Left ventricle myocardium inferior (tissue), 1 donor: ENCODE data around the gene HIF1A. TPM values are rescaled to one million over a fixed set of nuclear protein-coding genes. Genes with fewer than 3 reads are reported as not detected.

Experiments
- DNase-seq: peaks from one replicate; pipeline ENCODE4 v3.0.0-alpha.2; 2020
- H3K27ac ChIP-seq: fragments of 200-600 bp; replicated peaks from 2 replicates; pipeline ENCODE4 v1.8.0; 2021
- H3K27me3 ChIP-seq: fragments of 200-600 bp; 2 replicates; pipeline ENCODE4 v1.8.0; 2021; ENCODE audit warnings: low read depth
- H3K36me3 ChIP-seq: fragments of 200-600 bp; 2 replicates; pipeline ENCODE4 v1.8.0; 2021
- H3K4me1 ChIP-seq: fragments of 200-600 bp; 2 replicates; pipeline ENCODE4 v1.8.0; 2021
- H3K4me3 ChIP-seq: fragments of 200-600 bp; 2 replicates; pipeline ENCODE4 v1.8.0; 2021; ENCODE audit warnings: mild to moderate bottlenecking, moderate library complexity
- H3K9me3 ChIP-seq: fragments of 200-600 bp; replicated peaks from 2 replicates; pipeline ENCODE4 v1.8.0; 2021
- intact Hi-C: fragments of 100-400 bp; cut with micrococcal nuclease; formaldehyde crosslinking; loops from one replicate; pipeline ENCODE4 v1.11.0; 2022
- total RNA-seq: library from RNA; stranded (reverse); fragmentation: NEBNext Ultra II Directional; extraction: Animal tissue kit (Norgen Biotek cat#: 25700); gene quantifications from one replicate; pipeline ENCODE4 v1.2.1, GENCODE V29; 2021
- TF ChIP-seq, protein P1 (sequence below): fragments of 200-600 bp; IDR thresholded peaks from 2 replicates; pipeline ENCODE4 v1.8.0; 2021; ENCODE audit warnings: antibody characterized with exemption, mild to moderate bottlenecking, borderline replicate concordance
- donor health status: DM: no; HTN: yes; CAD: no; lungs with severe emphysema.

The HIF1A gene
- total RNA-seq, 1 donor from 2014 or later, result 49.4 TPM

DNA sequence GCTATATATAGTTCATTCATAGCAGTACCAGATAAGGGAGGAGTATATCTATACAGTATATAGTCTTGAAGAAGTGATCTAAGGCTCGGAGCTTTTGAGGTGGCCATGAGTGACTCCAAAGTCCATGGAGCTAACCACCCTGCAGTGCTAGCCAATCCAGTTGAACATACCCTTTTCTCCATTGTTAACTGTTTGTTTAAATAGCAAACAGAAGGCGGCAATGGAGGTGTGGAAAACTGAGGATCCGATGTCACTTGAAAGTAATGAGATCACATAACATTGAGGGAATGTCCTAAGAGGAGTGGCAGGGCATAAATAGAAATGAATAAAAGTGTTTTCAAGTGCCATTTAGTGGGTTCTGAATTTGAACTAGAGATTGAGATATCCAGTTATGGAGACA, 54.6 kb downstream of the HIF1A start:
- no peaks in the 10 kb centered on the region for H3K27me3 ChIP-seq
- intact Hi-C loops, result no loop called here
- H3K36me3 ChIP-seq, result peaks cover 30% of the 10 kb centered on the region
- peak overlapping the region; percentile 70 for H3K4me3 ChIP-seq
- H3K27ac ChIP-seq, result peak overlapping the region; percentile 91
- no peaks in the 10 kb centered on the region for H3K9me3 ChIP-seq
- TF ChIP-seq, protein P1, sequence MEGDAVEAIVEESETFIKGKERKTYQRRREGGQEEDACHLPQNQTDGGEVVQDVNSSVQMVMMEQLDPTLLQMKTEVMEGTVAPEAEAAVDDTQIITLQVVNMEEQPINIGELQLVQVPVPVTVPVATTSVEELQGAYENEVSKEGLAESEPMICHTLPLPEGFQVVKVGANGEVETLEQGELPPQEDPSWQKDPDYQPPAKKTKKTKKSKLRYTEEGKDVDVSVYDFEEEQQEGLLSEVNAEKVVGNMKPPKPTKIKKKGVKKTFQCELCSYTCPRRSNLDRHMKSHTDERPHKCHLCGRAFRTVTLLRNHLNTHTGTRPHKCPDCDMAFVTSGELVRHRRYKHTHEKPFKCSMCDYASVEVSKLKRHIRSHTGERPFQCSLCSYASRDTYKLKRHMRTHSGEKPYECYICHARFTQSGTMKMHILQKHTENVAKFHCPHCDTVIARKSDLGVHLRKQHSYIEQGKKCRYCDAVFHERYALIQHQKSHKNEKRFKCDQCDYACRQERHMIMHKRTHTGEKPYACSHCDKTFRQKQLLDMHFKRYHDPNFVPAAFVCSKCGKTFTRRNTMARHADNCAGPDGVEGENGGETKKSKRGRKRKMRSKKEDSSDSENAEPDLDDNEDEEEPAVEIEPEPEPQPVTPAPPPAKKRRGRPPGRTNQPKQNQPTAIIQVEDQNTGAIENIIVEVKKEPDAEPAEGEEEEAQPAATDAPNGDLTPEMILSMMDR, result no peak
- DNase-seq, result no peak
- H3K4me1 ChIP-seq, result peaks cover 51% of the 10 kb centered on the region

DNA sequence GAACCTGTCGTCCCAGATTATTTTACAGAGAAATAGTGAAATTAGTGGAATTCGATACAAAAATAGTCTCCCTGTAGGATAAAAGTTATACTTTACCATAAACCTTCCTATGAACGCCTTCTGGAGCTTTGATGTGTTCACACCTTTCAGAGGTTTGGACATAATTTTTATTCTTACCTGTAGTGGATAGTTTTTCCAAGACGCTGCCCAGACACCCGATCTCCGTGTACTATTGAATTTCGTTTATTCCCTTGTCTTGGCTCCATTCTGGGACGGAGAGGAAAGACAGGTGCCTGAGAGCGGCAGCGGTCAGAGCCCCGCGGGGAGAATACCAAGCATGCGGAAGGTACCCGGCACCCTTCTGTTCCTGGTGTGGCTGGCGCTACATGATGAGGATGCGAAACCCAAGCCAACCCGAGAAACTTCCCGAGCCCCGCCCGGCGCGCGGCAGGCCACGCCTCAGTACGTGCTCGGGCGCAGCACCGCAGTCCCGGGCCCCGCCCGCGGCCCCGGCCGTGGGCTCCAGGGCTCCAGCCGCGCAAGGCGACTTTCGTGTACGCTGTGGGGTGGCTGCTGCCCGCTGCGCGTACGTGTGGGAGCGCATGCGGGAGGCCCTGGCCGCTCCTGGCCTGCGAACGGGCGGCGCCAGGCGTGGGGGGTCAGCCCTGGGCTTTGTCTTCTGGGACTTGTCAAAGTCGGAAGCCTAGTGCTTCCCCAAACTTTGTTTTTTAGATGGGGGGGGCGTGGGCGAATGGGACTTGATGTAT, 55.6 kb downstream of the HIF1A start:
- DNase-seq, result peak; percentile 92
- Histone ChIP-seq H3K9me3 (no peaks in the 10 kb centered on the region), H3K36me3 (peaks cover 20% of the 10 kb centered on the region), H3K27me3 (no peaks in the 10 kb centered on the region), H3K27ac (peak overlapping the region; percentile 91), H3K4me1 (peaks cover 51% of the 10 kb centered on the region), H3K4me3 (peak overlapping the region; percentile 70)
- TF ChIP-seq, protein P1, result no peak
- intact Hi-C loops, result no loop called here

DNA sequence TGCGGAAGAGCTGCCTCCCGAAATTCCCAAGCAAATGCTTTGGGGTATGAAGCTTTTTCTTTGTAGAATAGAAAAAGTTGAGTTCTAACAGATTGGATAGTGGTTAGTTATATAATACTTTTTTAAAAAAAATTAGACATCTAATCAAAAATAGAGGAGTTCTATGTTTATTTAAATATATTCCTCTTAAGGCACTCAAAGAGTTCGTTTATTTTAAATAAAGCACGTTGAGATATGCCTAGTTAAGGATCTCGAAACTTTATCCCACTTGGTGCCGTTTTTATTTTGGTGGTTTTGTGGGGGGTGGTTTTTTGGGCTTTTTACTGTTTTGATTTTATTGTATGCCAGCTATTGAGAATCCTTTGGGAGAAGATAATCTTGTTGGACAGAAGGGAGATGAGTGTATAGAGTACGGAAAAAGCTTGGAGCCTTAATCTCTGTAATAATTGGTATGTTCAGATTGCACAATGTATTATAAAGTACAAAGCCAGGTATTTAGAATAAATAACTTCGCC, 56.2 kb downstream of the HIF1A start:
- TF ChIP-seq, protein P1, result no peak
- Histone ChIP-seq H3K27me3 (no peaks in the 10 kb centered on the region), H3K9me3 (no peaks in the 10 kb centered on the region), H3K36me3 (peaks cover 15% of the 10 kb centered on the region), H3K4me1 (peaks cover 46% of the 10 kb centered on the region), H3K4me3 (peak overlapping the region; percentile 70), H3K27ac (peak overlapping the region; percentile 91)
- no peak for DNase-seq
- intact Hi-C loops, result no loop called here

DNA sequence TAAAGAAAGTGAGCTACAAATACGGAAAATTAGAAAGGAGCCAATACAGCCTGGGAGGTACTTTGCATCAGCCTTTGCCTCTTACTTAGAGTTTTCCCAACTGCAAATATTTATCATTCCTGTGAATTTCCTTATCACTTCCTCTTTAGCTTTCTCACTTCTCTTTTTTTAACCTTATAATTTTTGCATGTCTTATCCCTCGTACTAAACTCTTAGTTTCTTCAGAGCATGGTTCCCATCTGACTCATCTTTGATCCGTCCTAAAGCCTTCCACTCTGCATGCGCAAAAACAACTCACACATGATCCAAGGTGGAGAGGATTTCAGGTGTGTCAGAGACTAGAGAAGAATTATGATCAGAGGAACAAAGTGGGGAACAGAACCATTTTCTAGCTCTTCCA, 57.3 kb downstream of the HIF1A start:
- Histone ChIP-seq H3K9me3 (no peaks in the 10 kb centered on the region), H3K27me3 (no peaks in the 10 kb centered on the region), H3K4me1 (peaks cover 35% of the 10 kb centered on the region), H3K27ac (peak overlapping the region; percentile 91), H3K4me3 (no peak overlapping the region), H3K36me3 (peaks cover 6% of the 10 kb centered on the region)
- DNase-seq, result no peak
- TF ChIP-seq, protein P1, result no peak
- intact Hi-C loops, result no loop called here

DNA sequence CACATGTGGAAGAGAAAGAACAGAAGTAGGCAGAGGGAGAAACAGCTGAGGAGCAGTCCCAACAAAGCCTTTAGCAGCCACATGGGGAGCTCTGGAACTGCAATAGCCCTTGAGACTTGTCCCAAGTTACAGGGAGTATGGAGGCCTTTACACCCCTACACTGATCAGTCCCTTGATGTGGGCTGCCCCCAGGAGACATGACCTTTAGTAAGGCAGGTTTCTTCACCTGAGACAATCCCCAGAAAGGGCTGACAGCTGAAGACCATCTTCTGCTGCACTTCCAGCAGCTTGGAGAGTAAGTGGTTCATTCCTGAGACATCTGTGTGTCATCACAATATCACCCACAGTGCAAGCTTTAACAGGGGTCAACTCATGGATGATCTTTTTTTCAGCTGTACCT, 58.3 kb downstream of the HIF1A start:
- DNase-seq, result no peak
- Histone ChIP-seq H3K4me3 (no peak overlapping the region), H3K4me1 (peaks cover 25% of the 10 kb centered on the region), H3K27me3 (no peaks in the 10 kb centered on the region), H3K36me3 (no peaks in the 10 kb centered on the region), H3K9me3 (no peaks in the 10 kb centered on the region), H3K27ac (no peak overlapping the region)
- TF ChIP-seq, protein P1, result no peak
- intact Hi-C loops, result no loop called here
